ENCODE data around the gene CDK16. TPM values are rescaled to one million over a fixed set of nuclear protein-coding genes. Genes with fewer than 3 reads are reported as not detected.

Gene CDK16
- total RNA-seq, 2 donors from 2014 or later = 167 to 245 TPM

DNA sequence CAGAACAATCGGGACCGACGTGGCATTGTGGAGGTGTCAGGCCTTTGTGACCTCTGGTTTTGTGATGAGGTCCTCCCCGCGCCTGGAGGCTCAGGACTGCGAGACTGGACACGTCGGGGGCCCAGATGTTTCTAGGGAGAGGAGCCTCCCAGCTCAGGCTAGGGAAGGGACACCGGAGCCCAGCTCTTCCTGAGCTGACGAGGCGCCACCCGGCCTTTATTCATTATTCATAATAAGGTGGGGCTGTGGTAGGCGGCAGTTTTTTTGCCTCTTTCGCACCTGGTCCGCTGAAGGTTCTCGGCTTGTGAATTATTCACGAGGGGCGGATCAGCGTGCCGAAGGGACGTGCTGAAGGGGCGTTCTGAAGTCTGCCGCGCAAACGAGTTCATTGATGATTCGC lies 27.1 kb upstream of the CDK16 start:
- H3K36me3 Mint-ChIP-seq (ENCODE audit: low read depth) = peaks cover 22% of the 10 kb centered on the region
- WGBS, 2 experiments (ENCODE audit: insufficient coverage in 1 of 2, insufficient read length in 1 of 2) = 1 to 2% methylated on average over 9 to 25 of the region's 26 CpGs
- H3K9me3 Mint-ChIP-seq = peaks cover 6% of the 10 kb centered on the region
- TF ChIP-seq, protein P1, sequence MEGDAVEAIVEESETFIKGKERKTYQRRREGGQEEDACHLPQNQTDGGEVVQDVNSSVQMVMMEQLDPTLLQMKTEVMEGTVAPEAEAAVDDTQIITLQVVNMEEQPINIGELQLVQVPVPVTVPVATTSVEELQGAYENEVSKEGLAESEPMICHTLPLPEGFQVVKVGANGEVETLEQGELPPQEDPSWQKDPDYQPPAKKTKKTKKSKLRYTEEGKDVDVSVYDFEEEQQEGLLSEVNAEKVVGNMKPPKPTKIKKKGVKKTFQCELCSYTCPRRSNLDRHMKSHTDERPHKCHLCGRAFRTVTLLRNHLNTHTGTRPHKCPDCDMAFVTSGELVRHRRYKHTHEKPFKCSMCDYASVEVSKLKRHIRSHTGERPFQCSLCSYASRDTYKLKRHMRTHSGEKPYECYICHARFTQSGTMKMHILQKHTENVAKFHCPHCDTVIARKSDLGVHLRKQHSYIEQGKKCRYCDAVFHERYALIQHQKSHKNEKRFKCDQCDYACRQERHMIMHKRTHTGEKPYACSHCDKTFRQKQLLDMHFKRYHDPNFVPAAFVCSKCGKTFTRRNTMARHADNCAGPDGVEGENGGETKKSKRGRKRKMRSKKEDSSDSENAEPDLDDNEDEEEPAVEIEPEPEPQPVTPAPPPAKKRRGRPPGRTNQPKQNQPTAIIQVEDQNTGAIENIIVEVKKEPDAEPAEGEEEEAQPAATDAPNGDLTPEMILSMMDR (conservative IDR thresholded peaks at IDR 0.05) = no peak
- peaks cover 20% of the 10 kb centered on the region for H3K4me1 Mint-ChIP-seq
- H3K4me1 ChIP-seq (ENCODE audit: control insufficient read depth, insufficient read depth, low read length) = no peaks in the 10 kb centered on the region
- no peak overlapping the region for H3K27ac Mint-ChIP-seq
- peaks cover 55% of the 10 kb centered on the region for H3K27me3 Mint-ChIP-seq (ENCODE audit: insufficient read depth)
- H3K9ac ChIP-seq (ENCODE audit: extremely low read depth, low read length, poor library complexity, severe bottlenecking) = no peak overlapping the region
- H3K27ac ChIP-seq (ENCODE audit: low read depth, low read length) = no peak overlapping the region
- peak; percentile 72 for DNase-seq
- H3K27me3 ChIP-seq (ENCODE audit: control insufficient read depth, insufficient read depth, low read length, poor library complexity, severe bottlenecking) = peaks cover 9% of the 10 kb centered on the region
- H3K9me3 ChIP-seq (ENCODE audit: control insufficient read depth, low read length) = no peaks in the 10 kb centered on the region
- peaks cover 7% of the 10 kb centered on the region for H3K36me3 ChIP-seq (ENCODE audit: control insufficient read depth, insufficient read depth, low read length)
- peak overlapping the region; percentile 65 for H3K4me3 Mint-ChIP-seq
- peak overlapping the region; percentile 73 for H3K4me3 ChIP-seq (ENCODE audit: low read length)

DNA sequence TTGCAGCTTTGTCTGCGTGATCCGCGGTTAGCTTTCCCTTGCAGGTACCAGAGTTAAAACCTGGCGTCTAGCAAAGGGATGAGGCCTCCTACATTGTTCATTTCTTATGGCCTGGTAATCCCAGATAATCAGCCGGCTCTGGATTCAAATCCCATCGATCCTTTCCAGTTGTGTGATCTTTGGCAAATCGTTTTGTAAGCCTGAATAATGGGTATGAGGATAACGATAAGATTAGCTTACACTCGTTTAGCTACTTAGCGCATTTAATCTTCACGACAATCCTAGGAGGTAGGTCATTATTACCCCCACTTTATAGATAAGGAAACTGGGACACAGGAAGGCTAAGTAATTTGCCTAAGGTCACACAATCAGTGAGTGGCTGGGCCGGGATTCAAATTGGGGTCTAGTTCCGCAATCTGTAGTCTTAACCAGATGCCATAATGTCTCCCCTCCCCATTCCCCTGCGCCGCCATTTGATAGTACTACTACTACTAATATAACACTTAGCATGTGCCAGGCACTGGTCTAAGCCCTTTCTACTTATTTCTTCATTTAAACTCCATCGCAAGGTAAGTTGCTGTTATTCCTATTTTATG lies 26.6 kb upstream of the CDK16 start:
- H3K4me3 Mint-ChIP-seq = peak overlapping the region; percentile 65
- peaks cover under 1% of the 10 kb centered on the region for H3K9me3 Mint-ChIP-seq
- TF ChIP-seq, protein P1 (conservative IDR thresholded peaks at IDR 0.05) = no peak
- Histone ChIP-seq H3K4me1 (ENCODE audit: control insufficient read depth, insufficient read depth, low read length) (no peaks in the 10 kb centered on the region), H3K4me3 (ENCODE audit: low read length) (peak overlapping the region; percentile 73), H3K9ac (ENCODE audit: extremely low read depth, low read length, poor library complexity, severe bottlenecking) (no peak overlapping the region), H3K27ac (ENCODE audit: low read depth, low read length) (no peak overlapping the region), H3K36me3 (ENCODE audit: control insufficient read depth, insufficient read depth, low read length) (peaks cover 12% of the 10 kb centered on the region), H3K9me3 (ENCODE audit: control insufficient read depth, low read length) (no peaks in the 10 kb centered on the region), H3K27me3 (ENCODE audit: control insufficient read depth, insufficient read depth, low read length, poor library complexity, severe bottlenecking) (peaks cover 9% of the 10 kb centered on the region)
- no peak overlapping the region for H3K27ac Mint-ChIP-seq
- DNase-seq = no peak
- H3K36me3 Mint-ChIP-seq (ENCODE audit: low read depth) = peaks cover 22% of the 10 kb centered on the region
- peaks cover 55% of the 10 kb centered on the region for H3K27me3 Mint-ChIP-seq (ENCODE audit: insufficient read depth)
- WGBS, 2 experiments (ENCODE audit: insufficient coverage in 1 of 2, insufficient read length in 1 of 2) = 3 to 43% methylated on average over 4 to 15 of the region's 16 CpGs
- H3K4me1 Mint-ChIP-seq = peaks cover 26% of the 10 kb centered on the region

DNA sequence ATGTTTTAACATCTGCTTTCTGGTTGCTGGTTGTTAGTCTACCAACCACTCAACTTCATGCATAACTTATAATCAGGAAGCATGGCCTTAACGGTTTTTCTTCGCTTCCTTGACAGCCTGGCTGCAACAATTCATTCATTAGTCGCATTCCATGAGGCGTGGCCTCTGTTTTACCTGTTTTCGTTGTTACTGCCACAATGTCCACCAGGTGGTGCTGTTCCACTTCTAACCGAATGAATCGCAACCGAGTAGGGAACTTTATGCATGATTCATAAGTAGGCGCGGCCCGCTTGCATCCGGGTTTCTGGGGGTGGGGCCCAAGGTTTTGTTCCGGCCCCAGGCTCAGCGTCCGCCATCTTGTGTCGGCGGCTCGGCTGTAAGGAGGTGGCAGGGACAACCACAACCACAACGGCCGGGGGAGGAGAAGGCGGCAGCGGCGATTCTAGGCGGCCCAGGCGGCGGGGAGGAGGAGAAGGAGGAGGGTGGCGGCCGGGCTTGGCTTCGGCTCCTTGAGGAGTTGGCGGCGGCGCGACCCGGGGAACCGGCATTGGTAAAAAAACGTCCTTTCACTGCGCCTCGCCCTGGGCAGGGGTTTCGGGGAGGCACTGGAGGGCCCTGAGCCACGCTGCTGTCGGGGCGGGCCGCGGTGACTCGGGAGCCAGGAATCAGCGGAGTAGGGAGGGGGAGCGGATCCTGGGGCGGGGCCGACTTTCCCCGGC lies 24.8 kb upstream of the CDK16 start, which contains the start of gene UBA1:
Gene UBA1, plus strand, starts transcription at position 355 of the 719 bp plus-strand sequence. CDS start 4,974 bp downstream, outside the sequence.
- Histone ChIP-seq H3K27me3 (ENCODE audit: control insufficient read depth, insufficient read depth, low read length, poor library complexity, severe bottlenecking) (peaks cover 9% of the 10 kb centered on the region), H3K9ac (ENCODE audit: extremely low read depth, low read length, poor library complexity, severe bottlenecking) (peak within 1 kb of the TSS; percentile 86), H3K4me1 (ENCODE audit: control insufficient read depth, insufficient read depth, low read length) (no peaks in the 10 kb centered on the region), H3K4me3 (ENCODE audit: low read length) (peak within 1 kb of the TSS; percentile 96), H3K36me3 (ENCODE audit: control insufficient read depth, insufficient read depth, low read length) (peaks cover 27% of the 10 kb centered on the region), H3K27ac (ENCODE audit: low read depth, low read length) (peak within 1 kb of the TSS; percentile 77), H3K9me3 (ENCODE audit: control insufficient read depth, low read length) (no peaks in the 10 kb centered on the region)
- Mint-ChIP-seq H3K4me3 (peak within 1 kb of the TSS; percentile 97), H3K27ac (peak within 1 kb of the TSS; percentile 99), H3K4me1 (peaks cover 43% of the 10 kb centered on the region), H3K9me3 (no peaks in the 10 kb centered on the region), H3K36me3 (ENCODE audit: low read depth) (peaks cover 38% of the 10 kb centered on the region), H3K27me3 (ENCODE audit: insufficient read depth) (peaks cover 43% of the 10 kb centered on the region)
- WGBS, 2 experiments (ENCODE audit: insufficient coverage in 1 of 2, insufficient read length in 1 of 2) = 0% methylated on average over 7 to 48 of the region's 50 CpGs
- TF ChIP-seq, protein P1 (conservative IDR thresholded peaks at IDR 0.05) = peak; percentile 91
- peak; percentile 99 for DNase-seq
